Measurements from ENCODE around the gene PDE7B. TPM values are rescaled to one million over a fixed set of nuclear protein-coding genes. Genes with fewer than 3 reads are reported as not detected.

PDE7B gene
- total RNA-seq, 3 donors from 2014 or later (not counting 1 experiment from before 2014, with no cell fraction given): 0.14 to 0.18 TPM; not detected in 1

DNA sequence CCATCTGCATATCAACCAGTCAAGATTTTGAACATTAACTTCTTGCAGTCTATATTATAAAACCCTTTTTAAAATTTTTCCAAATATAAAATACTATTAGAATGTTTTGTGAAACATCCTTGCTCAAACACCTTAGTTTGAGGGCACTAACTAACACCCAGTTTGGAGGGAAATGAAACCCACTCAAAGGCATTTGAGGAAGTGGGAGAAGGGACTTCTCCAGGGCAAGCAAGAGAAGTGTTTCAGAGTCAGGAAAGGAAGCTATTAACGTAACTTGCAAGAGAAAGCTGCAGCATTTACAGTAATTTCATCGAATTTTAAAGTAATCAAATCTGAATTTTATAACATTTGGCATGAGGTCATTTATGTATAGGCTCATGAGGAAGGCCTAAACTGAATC is 377.3 kb downstream of the PDE7B start:
- TF ChIP-seq, protein P1, sequence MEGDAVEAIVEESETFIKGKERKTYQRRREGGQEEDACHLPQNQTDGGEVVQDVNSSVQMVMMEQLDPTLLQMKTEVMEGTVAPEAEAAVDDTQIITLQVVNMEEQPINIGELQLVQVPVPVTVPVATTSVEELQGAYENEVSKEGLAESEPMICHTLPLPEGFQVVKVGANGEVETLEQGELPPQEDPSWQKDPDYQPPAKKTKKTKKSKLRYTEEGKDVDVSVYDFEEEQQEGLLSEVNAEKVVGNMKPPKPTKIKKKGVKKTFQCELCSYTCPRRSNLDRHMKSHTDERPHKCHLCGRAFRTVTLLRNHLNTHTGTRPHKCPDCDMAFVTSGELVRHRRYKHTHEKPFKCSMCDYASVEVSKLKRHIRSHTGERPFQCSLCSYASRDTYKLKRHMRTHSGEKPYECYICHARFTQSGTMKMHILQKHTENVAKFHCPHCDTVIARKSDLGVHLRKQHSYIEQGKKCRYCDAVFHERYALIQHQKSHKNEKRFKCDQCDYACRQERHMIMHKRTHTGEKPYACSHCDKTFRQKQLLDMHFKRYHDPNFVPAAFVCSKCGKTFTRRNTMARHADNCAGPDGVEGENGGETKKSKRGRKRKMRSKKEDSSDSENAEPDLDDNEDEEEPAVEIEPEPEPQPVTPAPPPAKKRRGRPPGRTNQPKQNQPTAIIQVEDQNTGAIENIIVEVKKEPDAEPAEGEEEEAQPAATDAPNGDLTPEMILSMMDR (IDR thresholded peaks at IDR 0.05): no peak
- Histone ChIP-seq H3K27me3 (ENCODE audit: control insufficient read depth, insufficient read depth, low read length) (no peaks in the 10 kb centered on the region), H3K9me3 (ENCODE audit: control insufficient read depth, insufficient read depth, low read length) (no peaks in the 10 kb centered on the region), H3K36me3 (ENCODE audit: control insufficient read depth, insufficient read depth, low read length) (no peaks in the 10 kb centered on the region), H3K4me3 (ENCODE audit: low read length) (no peak overlapping the region), H3K4me1 (ENCODE audit: control insufficient read depth, insufficient read depth, low read length) (peaks cover 4% of the 10 kb centered on the region), H3K27ac (ENCODE audit: low read length) (no peak overlapping the region)
- 56% methylated on average over 1 of the region's 2 CpGs for WGBS (ENCODE audit: insufficient coverage)
- Mint-ChIP-seq H3K9me3 (no peaks in the 10 kb centered on the region), H3K27ac (no peak overlapping the region), H3K4me3 (no peak overlapping the region), H3K36me3 (no peaks in the 10 kb centered on the region), H3K4me1 (peaks cover 10 to 11% of the 10 kb centered on the region in 2 donors), H3K27me3 (ENCODE audit: low read depth in 2 of 2) (no peaks in the 10 kb centered on the region)
- no peak for DNase-seq
- no peak for ATAC-seq
- intact Hi-C loops (cut with micrococcal nuclease): loop anchor here (10.0 kb wide), 1 partner anchor 324 kb away; no protein-coding TSS in a partner anchor

DNA sequence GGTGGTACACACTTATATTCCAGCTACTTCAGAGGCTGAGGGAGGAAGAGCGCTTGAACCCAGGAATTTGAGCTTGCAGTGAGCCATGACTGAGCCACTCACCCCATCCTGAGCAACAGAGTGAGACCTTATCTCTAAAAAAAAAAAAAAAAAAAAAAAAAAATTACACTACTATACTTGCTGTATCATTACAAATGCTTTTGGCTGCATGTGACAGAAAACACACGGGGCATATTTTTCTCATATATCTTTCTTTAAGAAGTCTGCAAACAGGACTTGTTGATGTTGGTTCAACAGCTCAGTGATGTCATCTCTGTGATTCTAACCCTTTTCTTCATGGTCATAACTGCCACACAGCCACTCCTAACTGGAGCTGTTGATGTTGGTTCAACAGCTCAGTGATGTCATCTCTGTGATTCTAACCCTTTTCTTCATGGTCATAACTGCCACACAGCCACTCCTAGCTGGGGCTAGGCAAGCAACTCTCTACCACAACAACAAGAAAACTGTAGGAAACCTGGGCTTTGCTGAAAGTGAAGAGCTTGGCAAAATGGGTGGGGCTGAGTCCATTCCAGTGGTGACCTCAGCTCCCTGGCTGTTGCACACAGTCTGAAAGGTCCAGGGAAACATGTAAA is 378.8 kb downstream of the PDE7B start:
- no peaks in the 10 kb centered on the region for H3K9me3 Mint-ChIP-seq
- no peak overlapping the region for H3K4me3 Mint-ChIP-seq
- no peaks in the 10 kb centered on the region for H3K27me3 ChIP-seq (ENCODE audit: control insufficient read depth, insufficient read depth, low read length)
- no peaks in the 10 kb centered on the region for H3K9me3 ChIP-seq (ENCODE audit: control insufficient read depth, insufficient read depth, low read length)
- no peaks in the 10 kb centered on the region for H3K27me3 Mint-ChIP-seq (ENCODE audit: low read depth in 2 of 2)
- peaks cover 10 to 11% of the 10 kb centered on the region in 2 donors for H3K4me1 Mint-ChIP-seq
- H3K36me3 Mint-ChIP-seq: no peaks in the 10 kb centered on the region
- peaks cover 4% of the 10 kb centered on the region for H3K4me1 ChIP-seq (ENCODE audit: control insufficient read depth, insufficient read depth, low read length)
- intact Hi-C loops (cut with micrococcal nuclease): no loop called here
- H3K27ac Mint-ChIP-seq: no peak overlapping the region
- ATAC-seq: no peak
- no peak for DNase-seq
- 95% methylated on average over 2 of the region's 2 CpGs for WGBS (ENCODE audit: insufficient coverage)
- TF ChIP-seq, protein P1 (IDR thresholded peaks at IDR 0.05): no peak
- H3K4me3 ChIP-seq (ENCODE audit: low read length): no peak overlapping the region
- H3K27ac ChIP-seq (ENCODE audit: low read length): no peak overlapping the region
- no peaks in the 10 kb centered on the region for H3K36me3 ChIP-seq (ENCODE audit: control insufficient read depth, insufficient read depth, low read length)

DNA sequence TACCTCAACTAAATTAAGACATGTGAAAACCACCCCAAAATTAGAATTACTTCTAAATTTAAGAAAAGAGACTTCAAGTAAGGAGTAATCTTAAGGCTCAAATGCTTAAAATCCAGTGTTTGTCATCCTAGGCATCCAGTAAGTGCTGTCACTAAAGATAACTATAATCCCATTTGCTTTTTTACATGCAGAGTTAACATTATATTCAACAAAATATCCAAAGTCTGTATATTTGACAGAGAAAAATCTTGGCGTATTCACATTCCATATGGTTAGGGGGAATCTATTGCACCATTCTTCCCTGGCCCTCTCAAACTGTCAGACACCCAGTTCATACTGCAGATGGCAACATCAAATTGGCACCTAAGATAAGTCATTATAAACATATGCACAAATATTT is 381.2 kb downstream of the PDE7B start:
- Mint-ChIP-seq H3K27ac (no peak overlapping the region), H3K9me3 (no peaks in the 10 kb centered on the region), H3K4me1 (no peaks in the 10 kb centered on the region), H3K27me3 (ENCODE audit: low read depth in 2 of 2) (no peaks in the 10 kb centered on the region), H3K36me3 (no peaks in the 10 kb centered on the region), H3K4me3 (no peak overlapping the region)
- TF ChIP-seq, protein P1 (IDR thresholded peaks at IDR 0.05): no peak
- 100% methylated on average over 1 of the region's 1 CpG for WGBS (ENCODE audit: insufficient coverage)
- Histone ChIP-seq H3K9me3 (ENCODE audit: control insufficient read depth, insufficient read depth, low read length) (no peaks in the 10 kb centered on the region), H3K27me3 (ENCODE audit: control insufficient read depth, insufficient read depth, low read length) (no peaks in the 10 kb centered on the region), H3K27ac (ENCODE audit: low read length) (no peak overlapping the region), H3K4me3 (ENCODE audit: low read length) (no peak overlapping the region), H3K4me1 (ENCODE audit: control insufficient read depth, insufficient read depth, low read length) (no peaks in the 10 kb centered on the region), H3K36me3 (ENCODE audit: control insufficient read depth, insufficient read depth, low read length) (no peaks in the 10 kb centered on the region)
- ATAC-seq (no peak), DNase-seq (no peak)
- intact Hi-C loops (cut with micrococcal nuclease): no loop called here

DNA sequence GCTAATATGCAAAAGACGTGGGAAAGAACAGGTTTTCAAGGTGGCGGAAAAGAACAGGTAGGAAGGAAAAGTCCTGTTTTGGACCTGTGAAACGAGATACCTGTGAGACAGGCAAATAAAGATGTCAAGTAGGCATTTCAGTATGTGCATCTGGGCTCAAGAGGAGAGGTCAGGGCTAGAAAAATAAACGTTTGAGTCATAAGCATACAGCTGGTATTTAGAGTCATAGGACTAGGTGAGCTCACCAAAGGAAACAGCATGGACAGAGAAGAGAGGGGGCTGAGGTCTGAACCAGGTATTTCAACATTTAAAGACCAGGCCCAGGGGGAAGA is 383.7 kb downstream of the PDE7B start:
- H3K9me3 Mint-ChIP-seq: no peaks in the 10 kb centered on the region
- intact Hi-C loops (cut with micrococcal nuclease): no loop called here

More for the DNA sequence above, 383.7 kb downstream of the PDE7B start:
- Histone ChIP-seq H3K4me3 (ENCODE audit: low read length) (no peak overlapping the region), H3K36me3 (ENCODE audit: control insufficient read depth, insufficient read depth, low read length) (no peaks in the 10 kb centered on the region), H3K27ac (ENCODE audit: low read length) (no peak overlapping the region), H3K9me3 (ENCODE audit: control insufficient read depth, insufficient read depth, low read length) (no peaks in the 10 kb centered on the region), H3K4me1 (ENCODE audit: control insufficient read depth, insufficient read depth, low read length) (no peaks in the 10 kb centered on the region), H3K27me3 (ENCODE audit: control insufficient read depth, insufficient read depth, low read length) (no peaks in the 10 kb centered on the region)
- Mint-ChIP-seq H3K27me3 (ENCODE audit: low read depth in 2 of 2) (no peaks in the 10 kb centered on the region), H3K4me3 (no peak overlapping the region), H3K27ac (no peak overlapping the region), H3K36me3 (no peaks in the 10 kb centered on the region), H3K4me1 (no peaks in the 10 kb centered on the region)
- WGBS (ENCODE audit: insufficient coverage): 94% methylated on average over 4 of the region's 4 CpGs
- ATAC-seq (no peak), DNase-seq (no peak)
- TF ChIP-seq, protein P1 (IDR thresholded peaks at IDR 0.05): no peak

All from natural killer cell (primary cell).